ENCODE data around the gene TMEM80.

The TMEM80 gene

GRCh38 chr11:704228-704674, 8.6 kb downstream of the TMEM80 start:
- H3K4ac ChIP-seq (ENCODE audit: low read depth, low read length), result no peak overlapping the region
- no CpG with 5 or more reads among the region's 18 CpGs for WGBS (ENCODE audit: extremely low coverage, insufficient coverage, low lambda C conversion rate)

GRCh38 chr11:704781-705645, 9.4 kb downstream of the TMEM80 start:
- no peak overlapping the region for H3K4me2 ChIP-seq (ENCODE audit: low read length)
- H2AK5ac ChIP-seq (ENCODE audit: low read length), result no peak overlapping the region
- H4K8ac ChIP-seq (ENCODE audit: low read depth, low read length), result no peak overlapping the region
- H2BK5ac ChIP-seq (ENCODE audit: low read length), result no peak overlapping the region
- H3K36me3 ChIP-seq (ENCODE audit: control insufficient read depth, insufficient read depth, low read length), result no peaks in the 10 kb centered on the region
- peak overlapping the region; percentile 74 for H3K56ac ChIP-seq (ENCODE audit: low read length)
- no peak overlapping the region for H4K5ac ChIP-seq (ENCODE audit: low read length)
- H3K79me1 ChIP-seq (ENCODE audit: low read length), result no peaks in the 10 kb centered on the region
- no peak overlapping the region for H2BK15ac ChIP-seq (replicated peaks; ENCODE audit: low read depth)
- no peaks in the 10 kb centered on the region for H3K27me3 ChIP-seq (ENCODE audit: insufficient read depth, low read length, poor library complexity)
- H3K4me3 ChIP-seq (ENCODE audit: low read length), result no peak overlapping the region
- WGBS (ENCODE audit: extremely low coverage, insufficient coverage, low lambda C conversion rate), result no CpG with 5 or more reads among the region's 27 CpGs
- no peak overlapping the region for H3K4ac ChIP-seq (ENCODE audit: low read depth, low read length)
- DNase-seq, result no peak
- no peak overlapping the region for H2BK120ac ChIP-seq (ENCODE audit: low read depth, low read length)
- peak overlapping the region; percentile 56 for H3K9ac ChIP-seq (ENCODE audit: low read length)
- no peak overlapping the region for H3K27ac ChIP-seq (ENCODE audit: low read depth, low read length)
- no peak overlapping the region for H3K23ac ChIP-seq (ENCODE audit: low read length)
- H3K18ac ChIP-seq (ENCODE audit: low read length), result no peak overlapping the region
- H3K4me1 ChIP-seq (ENCODE audit: control insufficient read depth, low read depth, low read length), result peaks cover 2% of the 10 kb centered on the region
- H3K79me2 ChIP-seq (ENCODE audit: control insufficient read depth, insufficient read depth, low read length), result no peaks in the 10 kb centered on the region

More at GRCh38 chr11:704228-704674, 8.6 kb downstream of the TMEM80 start:
- H3K56ac ChIP-seq (ENCODE audit: low read length), result no peak overlapping the region
- no peak overlapping the region for H2BK120ac ChIP-seq (ENCODE audit: low read depth, low read length)
- no peaks in the 10 kb centered on the region for H3K79me1 ChIP-seq (ENCODE audit: low read length)
- no peak overlapping the region for H3K23ac ChIP-seq (ENCODE audit: low read length)
- no peak overlapping the region for H3K9ac ChIP-seq (ENCODE audit: low read length)
- no peak overlapping the region for H3K18ac ChIP-seq (ENCODE audit: low read length)
- peaks cover 2% of the 10 kb centered on the region for H3K4me1 ChIP-seq (ENCODE audit: control insufficient read depth, low read depth, low read length)
- H2BK5ac ChIP-seq (ENCODE audit: low read length), result no peak overlapping the region
- H2AK5ac ChIP-seq (ENCODE audit: low read length), result no peak overlapping the region
- no peak overlapping the region for H2BK15ac ChIP-seq (replicated peaks; ENCODE audit: low read depth)
- no peaks in the 10 kb centered on the region for H3K79me2 ChIP-seq (ENCODE audit: control insufficient read depth, insufficient read depth, low read length)
- no peak overlapping the region for H4K5ac ChIP-seq (ENCODE audit: low read length)
- DNase-seq, result no peak
- H4K8ac ChIP-seq (ENCODE audit: low read depth, low read length), result no peak overlapping the region
- no peaks in the 10 kb centered on the region for H3K36me3 ChIP-seq (ENCODE audit: control insufficient read depth, insufficient read depth, low read length)
- no peak overlapping the region for H3K4me2 ChIP-seq (ENCODE audit: low read length)
- H3K4me3 ChIP-seq (ENCODE audit: low read length), result no peak overlapping the region
- H3K27ac ChIP-seq (ENCODE audit: low read depth, low read length), result no peak overlapping the region
- no peaks in the 10 kb centered on the region for H3K27me3 ChIP-seq (ENCODE audit: insufficient read depth, low read length, poor library complexity)

GRCh38 chr11:705646-706438, 10.2 kb downstream of the TMEM80 start, which contains the start of gene EPS8L2:
Gene EPS8L2 (plus strand): TSS chr11:706231. CDS start chr11:709408, 3,177 bp downstream.
- H4K8ac ChIP-seq (ENCODE audit: low read depth, low read length), result no peak within 1 kb of the TSS
- H3K27ac ChIP-seq (ENCODE audit: low read depth, low read length), result peak within 1 kb of the TSS; percentile 10
- no peaks in the 10 kb centered on the region for H3K79me1 ChIP-seq (ENCODE audit: low read length)
- peak within 1 kb of the TSS; percentile 85 for H3K56ac ChIP-seq (ENCODE audit: low read length)
- no peak within 1 kb of the TSS for H2BK120ac ChIP-seq (ENCODE audit: low read depth, low read length)
- H3K4me1 ChIP-seq (ENCODE audit: control insufficient read depth, low read depth, low read length), result peaks cover 2% of the 10 kb centered on the region
- H3K4me3 ChIP-seq (ENCODE audit: low read length), result peak within 1 kb of the TSS; percentile 2
- no peak within 1 kb of the TSS for H3K4ac ChIP-seq (ENCODE audit: low read depth, low read length)
- H3K23ac ChIP-seq (ENCODE audit: low read length), result peak within 1 kb of the TSS; percentile 80
- WGBS (ENCODE audit: extremely low coverage, insufficient coverage, low lambda C conversion rate), result no CpG with 5 or more reads among the region's 90 CpGs
- H3K36me3 ChIP-seq (ENCODE audit: control insufficient read depth, insufficient read depth, low read length), result no peaks in the 10 kb centered on the region
- peak within 1 kb of the TSS; percentile 71 for H3K4me2 ChIP-seq (ENCODE audit: low read length)
- H2BK5ac ChIP-seq (ENCODE audit: low read length), result no peak within 1 kb of the TSS
- H3K18ac ChIP-seq (ENCODE audit: low read length), result peak within 1 kb of the TSS; percentile 17
- no peaks in the 10 kb centered on the region for H3K27me3 ChIP-seq (ENCODE audit: insufficient read depth, low read length, poor library complexity)
- no peak for DNase-seq
- peak within 1 kb of the TSS; percentile 76 for H3K9ac ChIP-seq (ENCODE audit: low read length)
- no peak within 1 kb of the TSS for H4K5ac ChIP-seq (ENCODE audit: low read length)
- no peak within 1 kb of the TSS for H2BK15ac ChIP-seq (replicated peaks; ENCODE audit: low read depth)
- H2AK5ac ChIP-seq (ENCODE audit: low read length), result no peak within 1 kb of the TSS
- H3K79me2 ChIP-seq (ENCODE audit: control insufficient read depth, insufficient read depth, low read length), result no peaks in the 10 kb centered on the region

- peak; percentile 44 for DNase-seq
- H2AK5ac ChIP-seq (ENCODE audit: low read length), result no peak overlapping the region
- no peaks in the 10 kb centered on the region for H3K27me3 ChIP-seq (ENCODE audit: insufficient read depth, low read length, poor library complexity)
- peak overlapping the region; percentile 10 for H3K27ac ChIP-seq (ENCODE audit: low read depth, low read length)
- H3K79me1 ChIP-seq (ENCODE audit: low read length), result no peaks in the 10 kb centered on the region
- no peaks in the 10 kb centered on the region for H3K36me3 ChIP-seq (ENCODE audit: control insufficient read depth, insufficient read depth, low read length)
- H3K9ac ChIP-seq (ENCODE audit: low read length), result peak overlapping the region; percentile 76
- H3K4me3 ChIP-seq (ENCODE audit: low read length), result peak overlapping the region; percentile 2
- no peaks in the 10 kb centered on the region for H3K79me2 ChIP-seq (ENCODE audit: control insufficient read depth, insufficient read depth, low read length)
- peak overlapping the region; percentile 17 for H3K18ac ChIP-seq (ENCODE audit: low read length)
- H3K4ac ChIP-seq (ENCODE audit: low read depth, low read length), result no peak overlapping the region
- H3K56ac ChIP-seq (ENCODE audit: low read length), result peak overlapping the region; percentile 85
- H2BK5ac ChIP-seq (ENCODE audit: low read length), result no peak overlapping the region
- no peak overlapping the region for H2BK15ac ChIP-seq (replicated peaks; ENCODE audit: low read depth)
- no peak overlapping the region for H4K8ac ChIP-seq (ENCODE audit: low read depth, low read length)
- WGBS (ENCODE audit: extremely low coverage, insufficient coverage, low lambda C conversion rate), result no CpG with 5 or more reads among the region's 22 CpGs
- no peak overlapping the region for H2BK120ac ChIP-seq (ENCODE audit: low read depth, low read length)
- no peak overlapping the region for H4K5ac ChIP-seq (ENCODE audit: low read length)
- peak overlapping the region; percentile 71 for H3K4me2 ChIP-seq (ENCODE audit: low read length)
- peaks cover 2% of the 10 kb centered on the region for H3K4me1 ChIP-seq (ENCODE audit: control insufficient read depth, low read depth, low read length)
- peak overlapping the region; percentile 80 for H3K23ac ChIP-seq (ENCODE audit: low read length)
Measured at GRCh38 chr11:706439-706956, 10.9 kb downstream of the TMEM80 start.

GRCh38 chr11:706957-707816, 11.6 kb downstream of the TMEM80 start:
- no peak overlapping the region for H2BK15ac ChIP-seq (replicated peaks; ENCODE audit: low read depth)
- no peak overlapping the region for H2BK120ac ChIP-seq (ENCODE audit: low read depth, low read length)
- no peak overlapping the region for H4K5ac ChIP-seq (ENCODE audit: low read length)
- peak overlapping the region; percentile 85 for H3K56ac ChIP-seq (ENCODE audit: low read length)
- H4K8ac ChIP-seq (ENCODE audit: low read depth, low read length), result no peak overlapping the region
- DNase-seq, result peak; percentile 53
- peak overlapping the region; percentile 76 for H3K9ac ChIP-seq (ENCODE audit: low read length)
- no peaks in the 10 kb centered on the region for H3K79me1 ChIP-seq (ENCODE audit: low read length)
- H3K4me3 ChIP-seq (ENCODE audit: low read length), result no peak overlapping the region
- H3K18ac ChIP-seq (ENCODE audit: low read length), result no peak overlapping the region
- H3K23ac ChIP-seq (ENCODE audit: low read length), result no peak overlapping the region
- peak overlapping the region; percentile 10 for H3K27ac ChIP-seq (ENCODE audit: low read depth, low read length)
- no peak overlapping the region for H2BK5ac ChIP-seq (ENCODE audit: low read length)
- no peak overlapping the region for H2AK5ac ChIP-seq (ENCODE audit: low read length)
- no CpG with 5 or more reads among the region's 30 CpGs for WGBS (ENCODE audit: extremely low coverage, insufficient coverage, low lambda C conversion rate)
- peak overlapping the region; percentile 71 for H3K4me2 ChIP-seq (ENCODE audit: low read length)
- no peak overlapping the region for H3K4ac ChIP-seq (ENCODE audit: low read depth, low read length)
- peaks cover 2% of the 10 kb centered on the region for H3K4me1 ChIP-seq (ENCODE audit: control insufficient read depth, low read depth, low read length)
- H3K36me3 ChIP-seq (ENCODE audit: control insufficient read depth, insufficient read depth, low read length), result no peaks in the 10 kb centered on the region
- H3K79me2 ChIP-seq (ENCODE audit: control insufficient read depth, insufficient read depth, low read length), result no peaks in the 10 kb centered on the region
- no peaks in the 10 kb centered on the region for H3K27me3 ChIP-seq (ENCODE audit: insufficient read depth, low read length, poor library complexity)
